Hindlimb muscle (tissue), 1 donor: ENCODE results near the gene CCDC86. TPM values are rescaled to one million over a fixed set of nuclear protein-coding genes. Genes with fewer than 3 reads are reported as not detected.

Experiments used
- DNase-seq: peaks from one replicate; pipeline ENCODE4 v3.0.0-alpha.2; 2013
- polyA plus RNA-seq: library from polyadenylated mRNA; unstranded; fragments of 120-200 nt; gene quantifications from one replicate; pipeline ENCODE4 v1.2.1, GENCODE V29; 2013; ENCODE audit not compliant: insufficient read length

The CCDC86 gene
- polyA plus RNA-seq, 1 donor, result 22.6 TPM

DNA sequence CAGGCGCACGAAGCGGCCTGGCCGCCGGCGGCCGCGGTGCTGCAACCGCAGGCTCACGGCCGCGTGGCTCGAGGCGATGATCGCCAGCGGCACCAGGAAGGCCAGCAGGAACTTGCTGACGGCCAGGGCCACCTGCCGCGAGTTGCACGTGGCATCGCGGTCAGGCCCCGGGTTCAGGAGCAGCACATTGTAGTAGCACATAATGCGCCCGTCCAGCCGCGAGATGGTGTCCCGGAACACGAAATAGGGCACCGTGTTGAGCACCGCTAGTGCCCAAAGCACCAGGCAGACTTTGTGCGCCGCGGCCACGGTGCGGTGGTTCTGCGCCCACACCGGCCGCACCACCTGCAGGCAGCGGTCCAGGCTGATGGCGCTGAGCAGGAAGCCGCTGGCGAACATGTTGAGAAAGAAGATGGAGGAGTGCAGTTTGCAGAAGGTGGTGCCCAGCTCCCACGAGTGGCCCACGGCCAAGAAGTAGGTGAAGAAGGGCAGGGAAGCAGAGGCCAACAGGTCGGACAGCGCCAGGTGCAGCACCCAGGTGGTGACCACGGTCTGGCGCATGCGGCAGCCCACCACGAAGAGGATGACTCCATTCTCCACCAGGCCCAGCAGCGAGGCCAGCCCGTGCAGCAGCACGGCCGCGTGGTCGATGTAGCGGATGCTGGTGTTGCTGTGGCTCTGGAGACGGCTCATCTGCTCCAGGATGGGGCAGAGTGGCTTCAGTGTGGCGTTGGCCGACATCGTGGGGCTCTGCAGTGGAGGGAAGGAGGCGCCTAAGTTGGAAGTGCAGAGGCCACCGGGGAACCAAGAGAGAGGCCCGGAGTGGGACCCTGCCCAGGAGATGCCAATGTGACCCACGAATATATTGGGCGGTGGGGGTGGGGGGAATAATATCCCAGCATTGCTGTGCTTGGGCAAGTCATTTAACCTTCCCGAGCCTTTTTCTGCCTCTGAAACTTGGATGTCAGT is 11.4 kb downstream of the CCDC86 start:
- DNase-seq, result no peak

DNA sequence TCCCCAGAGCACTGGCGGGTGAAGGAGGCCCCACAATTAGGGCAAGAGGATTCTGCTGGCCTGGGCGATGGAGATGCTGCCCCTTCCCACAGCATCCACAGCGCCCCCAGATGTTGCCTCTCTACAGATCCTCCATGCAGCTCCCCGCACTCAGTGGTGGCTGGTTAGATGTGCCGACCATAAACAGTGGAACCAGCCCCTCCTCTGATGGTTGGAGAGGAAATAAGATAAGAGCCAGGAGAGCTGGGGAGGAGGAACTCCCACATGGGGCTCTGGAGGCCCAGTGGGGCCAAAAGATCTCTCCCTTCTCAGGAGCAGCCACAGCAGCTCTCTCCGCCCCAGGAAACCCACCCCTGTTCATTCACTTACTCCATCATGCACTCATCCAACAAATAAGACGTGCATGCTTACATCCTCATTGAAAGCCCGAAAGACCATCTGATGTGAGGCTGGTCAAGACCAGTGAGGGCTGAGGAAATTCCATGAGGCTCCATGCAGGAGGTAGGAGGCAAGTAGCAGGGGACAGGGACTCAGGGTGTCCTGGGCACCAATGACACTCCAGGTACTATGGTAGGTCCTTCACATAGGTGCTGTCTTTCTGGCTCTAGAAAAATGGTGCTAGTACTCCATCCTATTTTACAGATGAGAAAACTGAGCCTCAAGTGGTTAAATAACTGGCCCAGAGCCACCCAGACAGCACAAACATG is 12.4 kb downstream of the CCDC86 start:
- no peak for DNase-seq

DNA sequence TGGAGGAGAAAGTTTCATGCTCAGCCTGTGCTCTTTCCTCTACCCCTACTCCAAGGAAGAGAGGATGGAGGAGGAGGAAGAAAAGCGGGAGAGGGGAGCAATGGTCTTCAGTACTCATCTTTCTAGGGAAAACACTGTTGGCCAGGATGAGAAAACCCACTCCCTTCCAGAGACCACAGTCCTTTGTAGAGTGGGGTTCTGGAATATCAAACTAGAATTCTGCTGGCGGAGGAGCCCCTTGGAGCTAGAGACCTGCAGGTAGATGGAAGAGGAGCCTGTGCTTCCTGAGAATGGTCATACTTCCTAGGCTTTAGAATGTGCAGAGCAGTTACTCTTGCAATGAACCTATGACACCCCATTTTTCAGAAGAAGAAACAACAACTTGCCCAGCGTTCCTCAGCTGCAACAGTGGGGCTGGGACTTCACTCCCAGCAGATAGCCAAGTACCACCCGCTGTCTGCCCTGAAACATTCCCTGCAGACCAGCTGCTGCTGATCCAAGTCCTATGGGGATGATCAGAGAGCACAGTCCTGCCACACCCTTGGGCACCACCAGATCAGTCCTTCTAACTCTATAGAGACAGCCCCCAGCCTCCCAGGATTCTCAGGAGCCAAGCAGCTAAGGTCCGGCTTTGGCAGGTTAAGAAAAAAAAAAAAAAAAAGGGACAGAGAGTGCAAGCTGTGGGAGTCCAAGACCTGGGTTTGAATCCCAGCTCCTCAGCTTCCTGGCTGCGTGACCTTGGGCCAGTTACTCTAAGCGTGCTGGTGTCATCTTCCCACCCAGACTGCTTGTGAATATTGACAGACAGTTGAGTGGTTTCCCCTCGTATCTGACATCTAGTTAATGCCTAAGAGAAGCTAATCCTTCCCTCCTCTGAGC is 13.2 kb downstream of the CCDC86 start:
- DNase-seq, result no peak

DNA sequence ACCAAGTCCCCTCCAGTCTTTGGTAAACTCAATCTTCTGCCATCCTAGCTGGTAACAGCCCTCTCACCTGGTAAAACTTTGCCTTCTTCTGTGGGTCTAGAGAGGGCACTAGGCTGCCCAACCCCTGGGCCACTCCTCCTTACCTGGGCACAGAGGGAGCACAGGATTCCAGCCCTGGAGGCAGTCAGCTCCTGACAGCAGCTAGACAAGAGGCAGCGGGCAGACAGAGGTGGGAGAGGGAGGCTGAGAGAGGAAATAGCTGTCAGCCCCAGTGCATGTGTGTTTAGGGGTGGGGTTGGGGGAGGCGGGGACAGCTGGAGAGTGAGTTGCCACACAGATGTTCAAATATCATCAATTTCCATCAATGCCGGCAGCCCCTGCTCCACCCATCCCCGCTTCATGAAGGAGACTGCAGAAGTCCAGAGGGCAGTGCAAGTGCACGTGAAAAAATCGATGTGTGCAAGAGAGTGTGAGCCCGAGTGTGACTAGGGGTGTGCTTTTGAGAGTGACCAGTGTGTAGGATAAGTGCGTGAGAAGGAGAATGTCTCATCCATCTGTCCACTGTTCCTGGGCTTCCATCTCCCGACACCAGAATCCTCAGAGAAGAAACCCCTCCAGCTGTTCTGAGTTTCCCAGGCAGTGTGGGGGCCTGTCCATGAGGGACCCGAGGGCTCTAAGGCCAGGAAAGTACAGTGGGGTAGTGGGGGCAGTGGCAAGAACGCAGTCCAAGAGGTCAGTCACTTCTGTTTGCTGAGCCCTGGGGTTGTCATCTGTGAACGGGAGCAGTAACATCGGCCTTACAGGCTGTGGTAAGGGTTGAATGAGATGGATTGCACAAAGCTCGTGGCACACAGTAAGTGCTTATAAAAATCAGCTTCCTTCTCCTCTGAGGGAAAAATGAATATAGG is 14.1 kb downstream of the CCDC86 start, which contains the start of gene PTGDR2:
TSS of gene PTGDR2 (minus strand) at position 225 of the 908 bp plus-strand sequence. CDS start 2,228 bp downstream, outside the sequence.
- no peak for DNase-seq

DNA sequence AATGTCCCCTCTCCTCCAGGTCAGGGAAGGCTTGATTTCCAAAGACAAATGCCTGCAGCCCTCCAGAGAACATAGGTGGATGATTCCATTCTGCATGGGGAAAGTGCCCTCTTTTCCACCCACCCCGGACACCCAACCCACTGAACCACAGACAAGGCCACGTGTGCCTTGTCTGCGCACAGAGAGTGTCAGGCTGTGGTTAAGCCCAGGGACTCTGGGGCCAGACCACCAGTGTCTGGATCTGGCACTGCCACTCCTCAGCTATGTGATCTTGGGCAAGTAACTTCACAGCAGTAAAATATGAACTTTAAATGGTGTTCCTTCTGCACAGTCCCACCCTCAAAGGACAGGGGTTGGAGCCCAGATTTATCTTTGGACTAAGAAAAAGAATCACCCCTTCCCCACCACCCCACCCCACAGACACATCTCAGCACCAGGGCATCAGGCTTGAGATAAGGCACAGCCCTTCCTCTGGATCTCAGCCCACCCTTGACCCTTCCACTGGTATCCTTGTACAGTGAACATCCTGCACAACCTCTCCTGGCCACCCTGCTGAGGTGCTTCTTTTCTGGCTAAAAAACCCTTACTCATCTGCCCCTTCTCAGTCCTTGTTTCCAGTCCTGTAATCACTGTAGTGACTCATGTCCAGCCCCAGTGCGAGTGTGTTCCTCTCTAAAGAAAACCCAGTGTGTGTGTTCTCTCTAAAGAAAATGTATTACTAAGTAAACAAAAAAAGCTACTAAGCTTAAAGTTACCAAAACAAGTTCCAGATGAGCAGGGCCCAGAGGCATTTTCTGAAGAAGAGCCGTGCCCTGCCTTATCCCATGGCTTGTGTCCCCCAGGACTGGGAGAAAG is 15.7 kb downstream of the CCDC86 start:
- DNase-seq, result no peak

DNA sequence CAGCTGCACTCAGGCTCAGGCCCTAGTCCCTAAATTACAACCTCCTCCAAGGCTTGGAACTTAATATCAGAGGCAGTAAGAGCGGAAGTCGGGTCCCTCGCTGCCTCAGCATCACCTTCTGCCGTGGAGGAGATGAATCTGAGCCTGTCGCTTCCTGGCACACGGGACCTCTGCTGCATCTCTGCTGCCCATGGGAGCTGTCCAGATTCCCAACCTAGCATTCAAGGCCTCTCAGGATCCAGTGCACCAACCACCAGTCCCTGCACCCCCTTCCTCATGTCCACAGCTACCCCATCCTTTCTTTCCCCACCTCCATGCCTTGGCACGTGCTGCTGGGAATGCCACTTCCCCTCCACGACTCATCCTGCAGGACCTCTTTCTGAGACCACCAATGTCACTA is 16.3 kb downstream of the CCDC86 start:
- no peak for DNase-seq

DNA sequence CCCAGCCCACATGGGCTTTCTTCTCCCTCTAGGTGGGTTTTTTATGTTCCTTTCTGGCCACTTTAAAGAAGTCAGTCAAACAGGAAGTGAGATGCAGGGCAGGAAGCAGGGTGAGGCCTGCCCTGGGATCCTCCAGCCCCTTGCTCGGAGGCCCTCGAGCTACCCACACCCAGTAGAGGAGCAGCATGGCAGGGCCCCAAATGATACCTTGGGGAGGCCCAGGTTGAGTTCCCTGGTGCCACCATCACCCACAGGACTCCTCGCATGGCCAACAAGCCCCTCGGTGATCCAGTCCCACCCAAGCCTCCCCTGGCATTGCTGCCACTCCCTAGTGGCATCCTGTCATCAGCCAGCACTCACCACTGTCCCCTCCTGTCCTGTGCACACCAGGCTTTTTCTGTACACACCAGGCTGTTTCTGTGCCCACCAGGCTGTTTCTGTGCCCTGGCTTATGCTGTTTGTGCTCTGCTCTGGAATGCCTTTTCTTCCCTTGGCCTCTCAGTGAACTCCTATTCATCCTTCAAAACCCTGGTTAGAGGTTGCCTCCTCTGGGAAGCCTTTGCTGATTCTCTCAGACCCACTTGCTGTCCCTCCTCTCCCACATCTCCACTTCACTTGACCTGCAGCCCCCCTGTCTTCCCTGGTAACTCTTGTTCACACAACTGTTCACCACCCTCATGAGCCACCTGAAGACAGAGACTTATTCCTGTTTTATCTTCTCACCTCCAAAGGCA is 17.0 kb downstream of the CCDC86 start:
- DNase-seq, result no peak

DNA sequence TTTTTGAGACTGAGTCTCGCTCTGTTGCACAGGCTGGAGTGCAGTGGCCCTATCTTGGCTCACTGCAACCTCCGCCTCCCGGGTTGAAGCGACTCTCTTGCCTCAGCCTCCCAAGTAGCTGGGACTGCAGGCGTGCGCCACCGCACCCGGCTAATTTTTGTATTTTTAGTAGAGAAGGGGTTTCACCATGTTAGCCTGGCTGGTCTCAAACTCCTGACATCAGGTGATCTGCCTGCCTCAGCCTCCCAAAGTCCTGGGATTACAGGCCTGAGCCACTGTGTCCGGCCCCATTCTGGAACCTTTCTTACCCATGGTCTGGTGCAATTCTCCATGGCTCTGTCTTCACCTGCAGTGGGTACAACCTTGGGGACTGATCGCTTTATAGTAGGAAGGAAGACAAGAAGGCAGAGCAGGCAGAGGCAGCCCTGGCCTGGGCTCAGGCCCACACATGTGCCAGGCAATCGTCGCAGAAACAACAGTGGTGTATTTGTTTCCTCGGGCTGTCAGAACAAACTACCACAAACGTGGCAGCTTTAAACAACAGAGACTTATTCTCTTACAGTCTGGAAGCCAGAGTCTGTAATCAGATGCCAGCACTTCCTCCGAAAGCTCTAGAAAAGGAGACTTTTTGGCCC is 17.8 kb downstream of the CCDC86 start:
- no peak for DNase-seq

DNA sequence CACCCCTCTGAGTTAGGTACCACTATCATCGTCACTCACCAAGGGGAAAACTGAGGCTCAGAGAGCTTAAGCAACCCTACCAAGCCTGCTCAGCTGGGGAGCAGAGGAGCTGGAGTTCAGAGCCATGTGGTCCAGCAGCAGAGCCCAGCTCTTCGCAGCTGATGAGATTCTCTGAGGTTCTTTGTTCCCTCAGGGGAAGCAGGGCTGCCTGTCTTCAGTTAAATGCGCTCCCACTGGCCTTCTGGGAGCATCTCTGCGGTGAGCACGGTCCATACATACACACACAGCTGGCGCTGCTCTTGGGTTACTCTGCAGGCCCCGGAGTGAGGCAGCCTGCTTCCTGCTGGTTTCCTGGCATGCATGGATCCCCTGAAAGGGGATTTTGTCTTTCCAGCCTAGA is 19.0 kb downstream of the CCDC86 start:
- DNase-seq, result no peak

DNA sequence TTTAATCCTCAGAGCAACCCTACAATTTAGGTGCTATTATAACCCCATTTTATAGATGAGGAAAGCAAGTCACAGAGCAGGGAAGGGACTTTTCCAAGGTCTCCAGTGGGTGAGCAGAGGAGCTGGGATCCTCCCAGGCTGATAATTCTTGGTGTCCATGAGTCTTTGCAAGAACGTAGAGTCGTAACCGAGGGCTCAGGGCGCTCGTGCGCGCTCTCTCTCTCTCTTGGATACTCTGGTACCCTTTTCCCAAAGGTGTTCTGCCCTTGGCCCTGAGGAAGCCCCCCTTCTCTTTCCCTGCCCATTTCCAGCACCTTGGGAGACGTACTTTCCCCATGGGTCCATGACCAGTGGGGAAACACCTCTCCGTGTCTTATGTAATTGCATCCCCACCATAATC is 20.3 kb downstream of the CCDC86 start:
- no peak for DNase-seq

DNA sequence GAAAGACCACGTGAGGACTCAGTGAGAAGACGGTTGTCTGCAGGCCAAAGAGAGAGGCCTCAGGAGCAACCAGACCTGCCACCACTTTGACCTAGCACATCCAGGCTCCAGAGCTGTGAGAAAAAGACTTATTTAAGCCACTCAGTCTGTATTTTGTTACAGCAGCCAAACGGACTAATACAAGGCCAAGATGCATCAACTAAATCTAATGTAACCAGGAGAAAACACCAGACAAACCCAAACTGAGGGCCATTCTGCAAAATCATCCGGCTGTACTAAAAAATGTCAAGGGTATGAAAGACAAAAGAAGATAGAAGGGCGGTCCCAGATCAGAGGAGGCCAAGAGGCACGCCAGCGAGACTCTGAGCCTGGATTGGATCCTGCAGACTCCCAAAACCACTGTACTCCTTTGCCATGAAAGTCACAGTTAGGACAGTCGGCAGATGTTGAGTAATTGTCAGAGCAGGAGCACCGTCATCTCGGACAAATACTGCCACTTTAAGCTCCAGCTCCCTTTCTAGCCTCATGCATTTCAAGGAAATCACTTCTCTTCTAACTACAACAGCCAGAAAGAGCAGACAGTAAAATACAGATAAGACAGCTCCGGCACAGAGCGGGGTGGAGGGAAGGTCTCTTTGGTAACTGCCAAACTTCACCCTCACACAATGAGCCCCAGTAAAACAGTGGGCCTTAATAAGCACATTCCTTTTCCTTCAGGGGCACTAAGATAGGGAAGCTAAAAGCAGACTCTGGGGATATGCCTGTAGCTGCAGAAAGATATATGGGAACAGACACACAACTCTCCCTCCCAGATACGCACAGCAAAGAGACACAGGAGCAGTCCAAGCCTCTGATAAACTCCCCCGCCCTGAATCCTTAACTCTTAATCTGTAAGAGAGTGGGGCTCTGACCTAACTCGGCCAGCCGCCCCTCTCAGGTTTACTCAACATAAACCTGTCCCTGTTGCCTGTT is 21.9 kb downstream of the CCDC86 start:
- no peak for DNase-seq

DNA sequence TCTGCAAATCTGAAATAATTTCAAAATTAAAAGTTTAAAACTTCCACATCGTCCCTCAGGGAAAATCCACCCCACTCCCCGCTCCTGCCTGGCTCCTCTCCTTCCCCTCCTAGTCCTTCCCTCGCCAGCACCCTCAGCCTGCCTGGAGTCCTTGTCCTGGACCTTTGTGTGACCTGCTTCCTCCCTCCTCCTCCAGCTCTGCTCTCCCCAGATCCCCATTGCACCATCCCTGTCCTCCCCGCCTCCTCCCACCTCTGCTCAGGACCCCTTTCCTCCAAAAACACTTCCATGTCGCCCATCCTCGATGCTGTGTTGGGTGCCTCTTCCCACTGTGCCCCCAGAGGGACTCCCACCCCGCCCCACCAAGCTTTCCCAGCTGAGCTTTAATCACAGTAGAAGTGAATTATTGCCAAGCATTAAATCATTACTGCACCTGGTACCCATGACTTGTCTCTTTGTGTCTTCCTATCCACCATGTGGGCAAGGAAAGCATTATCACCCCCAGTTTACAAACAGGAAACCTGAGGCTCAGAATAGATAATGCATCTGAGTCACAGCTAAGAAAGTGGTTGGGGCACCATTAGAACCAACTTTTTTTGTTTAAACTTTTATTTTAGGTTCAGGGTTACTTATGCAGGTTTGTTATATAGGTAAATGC is 23.1 kb downstream of the CCDC86 start:
- no peak for DNase-seq

DNA sequence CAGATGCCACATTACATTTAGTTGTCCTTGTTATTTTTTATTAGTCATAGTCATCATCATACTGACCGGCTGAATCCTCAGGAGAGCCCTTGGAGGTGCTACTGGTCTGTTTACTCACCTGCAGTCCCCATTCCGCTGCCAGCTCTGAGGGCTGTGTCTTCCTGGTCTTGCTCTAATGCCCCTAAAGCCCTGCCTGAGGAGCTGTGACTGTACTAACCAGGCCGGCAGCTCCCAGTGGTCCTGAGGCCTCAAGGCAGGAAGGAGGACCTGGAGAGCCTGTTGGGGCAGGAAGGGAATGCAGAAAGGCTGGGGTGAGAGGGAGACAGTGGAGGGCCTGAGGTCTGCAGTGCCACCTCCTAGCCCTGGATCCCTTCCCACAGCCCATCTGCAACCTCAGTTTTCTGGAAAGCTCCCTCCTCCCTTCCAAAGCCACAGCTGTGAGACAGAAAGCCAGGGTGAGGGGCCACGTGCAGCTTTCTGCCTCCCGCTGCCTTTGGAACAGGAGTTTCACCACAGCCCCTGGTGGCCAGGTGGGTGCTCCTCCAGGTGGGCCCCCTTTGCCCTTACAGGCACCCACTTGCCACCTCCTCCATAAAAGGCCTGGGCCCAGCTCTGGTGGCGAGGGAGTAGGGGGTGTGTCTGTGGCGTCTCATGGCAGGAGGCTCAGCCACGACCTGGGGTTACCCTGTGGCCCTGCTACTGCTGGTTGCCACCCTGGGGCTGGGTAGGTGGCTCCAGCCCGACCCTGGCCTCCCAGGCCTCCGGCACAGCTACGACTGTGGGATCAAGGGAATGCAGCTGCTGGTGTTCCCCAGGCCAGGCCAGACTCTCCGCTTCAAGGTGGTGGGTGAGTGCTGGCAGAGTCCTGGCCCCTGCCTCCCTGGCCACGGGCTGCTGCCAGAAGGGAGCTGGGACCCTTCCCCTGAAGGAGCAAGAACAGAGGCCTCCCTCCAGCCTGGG is 25.3 kb downstream of the CCDC86 start, which contains the start of gene ZP1:
TSS of gene ZP1 (plus strand) at position 632 of the 960 bp plus-strand sequence. CDS start at position 652, 20 bp downstream.
- no peak for DNase-seq

DNA sequence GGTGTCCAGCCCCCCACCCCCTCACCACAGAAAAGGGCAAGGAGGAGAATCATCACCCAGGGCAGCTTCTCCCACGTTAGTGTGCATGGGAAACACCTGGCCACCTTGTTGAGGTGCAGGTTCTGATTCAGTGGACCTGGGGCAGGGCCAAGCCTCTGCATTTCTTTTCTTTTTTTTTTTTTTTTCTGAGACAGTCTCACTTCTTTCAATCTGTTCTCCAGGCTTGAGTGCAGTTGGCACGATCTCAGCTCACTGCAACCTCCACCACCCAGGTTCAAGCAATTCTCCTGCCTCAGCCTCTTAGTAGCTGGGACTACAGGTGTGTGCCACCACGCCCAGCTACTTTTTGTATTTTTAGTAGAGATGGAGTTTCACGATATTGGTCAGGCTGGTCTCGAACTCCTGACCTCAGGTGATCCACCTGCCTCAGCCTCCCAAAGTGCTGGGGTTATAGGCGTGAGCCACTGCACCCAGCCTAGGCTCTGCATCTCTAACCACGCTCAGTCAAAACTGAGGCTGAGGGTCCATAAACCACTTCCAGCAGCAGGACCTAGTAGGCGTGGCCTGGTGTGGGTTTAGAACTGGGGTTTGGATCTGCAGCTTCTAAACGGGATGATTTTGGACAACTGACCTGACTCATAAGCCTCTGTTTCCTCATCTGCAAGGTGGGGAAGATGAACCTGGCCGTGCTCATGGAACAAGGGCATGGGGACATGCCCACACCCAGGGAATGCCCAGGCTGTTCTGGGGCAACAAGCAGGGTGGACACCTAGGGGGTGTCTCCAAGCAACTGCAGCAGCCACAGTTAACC is 26.2 kb downstream of the CCDC86 start:
- DNase-seq, result no peak
